ENCODE data around the gene WDTC1. TPM values are rescaled to one million over a fixed set of nuclear protein-coding genes. Genes with fewer than 3 reads are reported as not detected.

The WDTC1 gene
- total RNA-seq, 2 donors from 2014 or later: 30.2 to 33.9 TPM

GRCh38 chr1:27351541-27352107 is 117.2 kb downstream of the WDTC1 start:
- no peaks in the 10 kb centered on the region for H3K27me3 Mint-ChIP-seq
- no peak overlapping the region for H3K27ac Mint-ChIP-seq
- peaks cover 7 to 14% of the 10 kb centered on the region in 2 donors for H3K4me1 Mint-ChIP-seq (ENCODE audit: low read depth in 2 of 2)
- DNase-seq (ENCODE audit: low spot score) (no peak), ATAC-seq (no peak)
- no peaks in the 10 kb centered on the region for H3K9me3 Mint-ChIP-seq
- no peak overlapping the region for H3K4me3 Mint-ChIP-seq
- no peaks in the 10 kb centered on the region for H3K36me3 Mint-ChIP-seq

- H3K27me3 Mint-ChIP-seq: no peaks in the 10 kb centered on the region
- no peaks in the 10 kb centered on the region for H3K9me3 Mint-ChIP-seq
- H3K4me1 Mint-ChIP-seq (ENCODE audit: low read depth in 2 of 2): peaks cover 11 to 14% of the 10 kb centered on the region in 2 donors
Measured at GRCh38 chr1:27353166-27353565, 118.7 kb downstream of the WDTC1 start.

GRCh38 chr1:27353629-27354028 is 119.2 kb downstream of the WDTC1 start:
- DNase-seq (ENCODE audit: low spot score): no peak
- Mint-ChIP-seq H3K4me3 (no peak overlapping the region), H3K4me1 (ENCODE audit: low read depth in 2 of 2) (peaks cover 11 to 14% of the 10 kb centered on the region in 2 donors), H3K9me3 (no peaks in the 10 kb centered on the region), H3K27me3 (no peaks in the 10 kb centered on the region), H3K27ac (peak overlapping the region in 1 of 2 donors; percentile 39), H3K36me3 (no peaks in the 10 kb centered on the region)
- ATAC-seq: no peak

More at GRCh38 chr1:27353166-27353565, 118.7 kb downstream of the WDTC1 start:
- no peaks in the 10 kb centered on the region for H3K36me3 Mint-ChIP-seq
- H3K27ac Mint-ChIP-seq: peak overlapping the region in 1 of 2 donors; percentile 83
- no peak for DNase-seq (ENCODE audit: low spot score)
- H3K4me3 Mint-ChIP-seq: no peak overlapping the region
- no peak for ATAC-seq

GRCh38 chr1:27355683-27356082 is 121.3 kb downstream of the WDTC1 start:
- Mint-ChIP-seq H3K4me3 (peak overlapping the region; percentile 66), H3K27me3 (no peaks in the 10 kb centered on the region), H3K27ac (peak overlapping the region; percentile 67 to 80), H3K36me3 (no peaks in the 10 kb centered on the region), H3K9me3 (no peaks in the 10 kb centered on the region), H3K4me1 (ENCODE audit: low read depth in 2 of 2) (peaks cover 29 to 30% of the 10 kb centered on the region in 2 donors)
- ATAC-seq: no peak
- DNase-seq (ENCODE audit: low spot score): no peak

GRCh38 chr1:27356277-27356618 is 121.8 kb downstream of the WDTC1 start:
- no peaks in the 10 kb centered on the region for H3K36me3 Mint-ChIP-seq
- peak overlapping the region; percentile 67 to 80 for H3K27ac Mint-ChIP-seq
- ATAC-seq (no peak), DNase-seq (ENCODE audit: low spot score) (no peak)
- H3K27me3 Mint-ChIP-seq: no peaks in the 10 kb centered on the region
- no peaks in the 10 kb centered on the region for H3K9me3 Mint-ChIP-seq
- peak overlapping the region; percentile 66 for H3K4me3 Mint-ChIP-seq
- H3K4me1 Mint-ChIP-seq (ENCODE audit: low read depth in 2 of 2): peaks cover 29 to 30% of the 10 kb centered on the region in 2 donors

GRCh38 chr1:27356619-27357280 is 122.3 kb downstream of the WDTC1 start:
- DNase-seq (ENCODE audit: low spot score) (peak; percentile 82), ATAC-seq (peak; percentile 72 to 87)
- peak overlapping the region; percentile 66 for H3K4me3 Mint-ChIP-seq
- H3K27ac Mint-ChIP-seq: peak overlapping the region; percentile 67 to 80
- H3K4me1 Mint-ChIP-seq (ENCODE audit: low read depth in 2 of 2): peaks cover 29 to 30% of the 10 kb centered on the region in 2 donors
- H3K36me3 Mint-ChIP-seq: no peaks in the 10 kb centered on the region
- H3K9me3 Mint-ChIP-seq: no peaks in the 10 kb centered on the region
- H3K27me3 Mint-ChIP-seq: no peaks in the 10 kb centered on the region

GRCh38 chr1:27357281-27358037 is 123.0 kb downstream of the WDTC1 start:
- Mint-ChIP-seq H3K4me3 (peak overlapping the region; percentile 66), H3K27me3 (no peaks in the 10 kb centered on the region), H3K36me3 (no peaks in the 10 kb centered on the region), H3K9me3 (no peaks in the 10 kb centered on the region), H3K4me1 (ENCODE audit: low read depth in 2 of 2) (peaks cover 29 to 30% of the 10 kb centered on the region in 2 donors), H3K27ac (peak overlapping the region; percentile 67 to 80)
- ATAC-seq: peak; percentile 72 to 75
- DNase-seq (ENCODE audit: low spot score): peak; percentile 79

Other genes starting within 250 kb of the WDTC1 start
- under 1 TPM; 0.28 to 0.55 TPM for gene TRNP1, start 240.9 kb upstream of the WDTC1 start, total RNA-seq
- not detected for gene TENT5B, start 221.8 kb upstream of the WDTC1 start, total RNA-seq
- 10 to 100 TPM; 25.3 to 31.4 TPM for gene SLC9A1, start 79.5 kb upstream of the WDTC1 start, total RNA-seq
- gene TMEM222, start 87.5 kb downstream of the WDTC1 start, total RNA-seq: 10 to 100 TPM; 40.6 to 49.5 TPM
- 10 to 100 TPM; 24.2 to 39.5 TPM for gene SYTL1, start 107.4 kb downstream of the WDTC1 start, total RNA-seq
- gene MAP3K6, start 132.3 kb downstream of the WDTC1 start, total RNA-seq: 1 to 10 TPM; 8.5 TPM
- not detected for gene FCN3, start 140.2 kb downstream of the WDTC1 start, total RNA-seq
- gene CD164L2, start 148.7 kb downstream of the WDTC1 start, total RNA-seq: not detected
- 1 to 10 TPM in 1 of 2 donors, under 1 TPM in 1; 0.64 to 1.1 TPM for gene GPR3, start 158.0 kb downstream of the WDTC1 start, total RNA-seq

All from natural killer cell treated with Interleukin-12 subunit alpha and Interleukin-12 subunit beta and Interleukin-15 and Interleukin-18, amount 100 ng/mL, for 72 hours (primary cell).